Right atrium auricular region (tissue), 2 donors: Measurements from ENCODE around the gene TFB1M. TPM values are rescaled to one million over a fixed set of nuclear protein-coding genes. Genes with fewer than 3 reads are reported as not detected.
A peak's percentile ranks its signal among the peaks of the same experiment; 100 is the strongest.

ENCODE experiments used
- DNase-seq: peaks from one replicate; pipeline ENCODE4 v3.0.0-alpha.2; 2019; ENCODE audit warnings: low spot score
- H3K27ac ChIP-seq, 2 donors: fragments of 200-600 bp; sonication (generic); 1 replicate in 1 of 2; 2 replicates in 1 of 2; pipeline ENCODE4 v1.5.1; 2016 to 2019
- H3K27me3 ChIP-seq, 2 donors: fragments of 200-600 bp; sonication (generic); one replicate each; pipeline versions ENCODE4 v1.5.1 to v1.6.0; 2017 to 2019
- H3K36me3 ChIP-seq: fragments of 200-600 bp; sonication (generic); one replicate; pipeline ENCODE4 v1.5.1; 2016
- H3K4me1 ChIP-seq, 2 donors: fragments of 200-600 bp; sonication (generic); one replicate each; pipeline versions ENCODE4 v1.5.1 to v1.6.0; 2017 to 2019
- H3K4me3 ChIP-seq, 2 donors: fragments of 200-600 bp; sonication (generic); 1 replicate in 1 of 2; 2 replicates in 1 of 2; pipeline ENCODE4 v1.5.1; 2017 to 2019; ENCODE audit warnings: mild to moderate bottlenecking in 1 of 2, moderate library complexity in 1 of 2
- H3K9me3 ChIP-seq, 2 donors: fragments of 200-600 bp; sonication (generic); one replicate each; pipeline ENCODE4 v1.5.1; 2019
- CTCF ChIP-seq, 2 donors: fragments of 200-600 bp; sonication (generic); IDR thresholded peaks; one replicate each; pipeline ENCODE4 v1.5.1; 2019; ENCODE audit warnings: antibody characterized with exemption in 2 of 2
- total RNA-seq, 2 donors: library from RNA; depleted of rRNA; stranded (reverse); fragments of >200 nt; gene quantifications; one replicate each; pipeline ENCODE4 v1.1.0, GENCODE V29; 2016

TFB1M gene
- total RNA-seq, 2 donors from 2014 or later: 10.7 to 11.1 TPM

DNA sequence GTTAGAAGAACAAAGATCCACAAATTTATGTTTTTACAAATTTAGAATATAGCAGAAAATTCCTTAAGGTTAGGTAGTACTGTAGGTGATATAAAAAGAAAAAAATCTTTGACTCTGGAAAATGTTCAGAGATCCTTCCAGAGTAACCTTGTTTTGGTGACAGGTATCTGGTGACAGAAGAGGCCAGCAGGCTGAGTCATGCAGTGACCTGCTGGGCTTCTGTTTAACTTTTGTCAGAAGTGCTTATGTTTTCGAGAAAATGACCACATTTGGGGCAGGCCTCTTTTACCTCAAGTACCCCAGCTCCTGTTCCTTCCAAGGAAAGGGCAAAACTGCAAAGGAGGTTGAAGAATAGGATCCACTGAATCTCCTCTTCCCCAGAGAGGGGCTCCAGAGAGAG, 60.9 kb downstream of the TFB1M start:
- peak overlapping the region in 1 of 2 donors; percentile 13 for H3K27ac ChIP-seq

DNA sequence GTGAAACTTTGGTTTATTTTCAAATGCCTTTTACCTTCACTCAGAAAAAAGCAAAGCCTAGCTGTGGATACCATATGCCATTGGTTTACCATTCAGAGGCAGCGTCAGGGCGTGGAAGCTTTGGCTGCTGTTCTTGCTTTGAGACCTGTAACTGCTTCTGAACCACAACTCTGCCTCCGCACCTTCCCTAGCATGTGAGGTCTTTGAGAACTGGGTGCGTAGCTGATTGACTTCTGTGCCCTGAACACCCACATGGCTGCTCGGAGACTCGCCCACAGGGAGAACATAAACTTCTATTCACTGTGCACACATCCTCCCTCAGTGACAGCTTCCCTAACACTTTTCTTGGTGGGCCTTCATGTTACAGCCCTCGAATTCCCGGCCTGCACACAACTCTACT, 61.7 kb downstream of the TFB1M start:
- DNase-seq: peak; percentile 50
- Histone ChIP-seq H3K9me3 (no peaks in the 10 kb centered on the region), H3K4me1 (peaks cover 0 to 10% of the 10 kb centered on the region in 2 donors), H3K4me3 (no peak overlapping the region), H3K27ac (no peak overlapping the region), H3K36me3 (peaks cover 13% of the 10 kb centered on the region), H3K27me3 (no peaks in the 10 kb centered on the region)
- TF ChIP-seq CTCF (IDR thresholded peaks at IDR 0.05): no peak

More for the DNA sequence above, 60.9 kb downstream of the TFB1M start:
- Histone ChIP-seq H3K4me1 (peaks cover 0 to 10% of the 10 kb centered on the region in 2 donors), H3K4me3 (no peak overlapping the region), H3K36me3 (peaks cover 13% of the 10 kb centered on the region), H3K27me3 (no peaks in the 10 kb centered on the region), H3K9me3 (no peaks in the 10 kb centered on the region)
- no peak for TF ChIP-seq CTCF (IDR thresholded peaks at IDR 0.05)
- no peak for DNase-seq

GRCh38 chr6:155250701-155251381, 63.4 kb downstream of the TFB1M start:
- H3K9me3 ChIP-seq: no peaks in the 10 kb centered on the region
- peaks cover 0 to 10% of the 10 kb centered on the region in 2 donors for H3K4me1 ChIP-seq
- no peak for TF ChIP-seq CTCF (IDR thresholded peaks at IDR 0.05)
- H3K36me3 ChIP-seq: no peaks in the 10 kb centered on the region
- peak; percentile 36 for DNase-seq
- H3K27ac ChIP-seq: peak overlapping the region; percentile 41 to 52
- H3K27me3 ChIP-seq: no peaks in the 10 kb centered on the region
- no peak overlapping the region for H3K4me3 ChIP-seq

GRCh38 chr6:155248008-155249001, 66.0 kb downstream of the TFB1M start:
- no peak for DNase-seq
- Histone ChIP-seq H3K4me3 (no peak overlapping the region), H3K27me3 (no peaks in the 10 kb centered on the region), H3K4me1 (peaks cover 0 to 7% of the 10 kb centered on the region in 2 donors), H3K36me3 (no peaks in the 10 kb centered on the region), H3K9me3 (no peaks in the 10 kb centered on the region), H3K27ac (no peak overlapping the region)
- TF ChIP-seq CTCF (IDR thresholded peaks at IDR 0.05): peak; percentile 46 to 71

DNA sequence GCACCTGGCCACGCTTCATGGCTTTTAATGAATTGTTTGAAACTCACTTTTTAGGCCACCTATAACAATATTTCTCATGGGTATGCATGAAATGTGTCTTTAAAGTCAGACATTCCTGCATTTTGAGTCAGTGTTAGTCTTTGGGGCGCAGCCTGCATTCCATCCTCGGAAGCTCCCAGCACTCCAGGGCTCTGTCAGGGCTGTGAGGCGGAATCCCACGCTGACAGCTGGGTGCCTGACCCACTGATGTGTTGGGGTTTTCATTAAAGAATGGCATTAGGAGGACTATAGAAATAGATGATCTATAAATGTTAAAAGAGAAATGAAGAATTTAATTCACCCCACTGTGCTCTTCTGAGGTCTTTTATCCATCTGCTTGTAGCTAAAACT, 66.7 kb downstream of the TFB1M start:
- no peak for TF ChIP-seq CTCF (IDR thresholded peaks at IDR 0.05)
- no peaks in the 10 kb centered on the region for H3K27me3 ChIP-seq
- H3K27ac ChIP-seq: no peak overlapping the region
- H3K9me3 ChIP-seq: no peaks in the 10 kb centered on the region
- DNase-seq: peak; percentile 53
- H3K4me1 ChIP-seq: peaks cover 0 to 7% of the 10 kb centered on the region in 2 donors
- no peak overlapping the region for H3K4me3 ChIP-seq
- no peaks in the 10 kb centered on the region for H3K36me3 ChIP-seq
